K562 (cell line): ENCODE data around the gene PLGRKT. TPM values are rescaled to one million over a fixed set of nuclear protein-coding genes. Genes with fewer than 3 reads are reported as not detected.

Experiments used
- IRF2 ChIP-seq: sonication (generic); formaldehyde crosslinking; IDR thresholded peaks from 2 replicates; pipeline ENCODE4 v1.8.1; 2022; ENCODE audit warnings: mild to moderate bottlenecking, missing genetic modification reagents
- KLF16 ChIP-seq: IDR thresholded peaks from 2 replicates; pipeline ENCODE4 v1.6.1; 2016; ENCODE audit warnings: antibody characterized with exemption
- LCOR ChIP-seq: sonication (generic); formaldehyde crosslinking; IDR thresholded peaks from 2 replicates; pipeline ENCODE4 v1.8.0; 2022; ENCODE audit warnings: mild to moderate bottlenecking, missing genetic modification reagents
- MTA1 ChIP-seq: fragments of 450-650 bp; IDR thresholded peaks from 2 replicates; pipeline ENCODE4 v1.6.1; 2017; ENCODE audit warnings: borderline replicate concordance
- RBM15 ChIP-seq: fragments of 200-400 bp; formaldehyde crosslinking; IDR thresholded peaks from 2 replicates; pipeline ENCODE4 v1.6.1; 2018; ENCODE audit warnings: mild to moderate bottlenecking, low read length, moderate library complexity; ENCODE audit not compliant: insufficient read depth
- RBM17 ChIP-seq: fragments of 200-400 bp; formaldehyde crosslinking; IDR thresholded peaks from 2 replicates; pipeline ENCODE4 v1.6.1; 2017; ENCODE audit warnings: low read depth, mild to moderate bottlenecking, low read length, borderline replicate concordance
- ZFP1 ChIP-seq: fragments of 450-650 bp; formaldehyde crosslinking; IDR thresholded peaks from 2 replicates; pipeline ENCODE4 v1.4.0; 2020; ENCODE audit warnings: mild to moderate bottlenecking, mixed read lengths
- ZNF586 ChIP-seq: fragments of 450-650 bp; formaldehyde crosslinking; conservative IDR thresholded peaks from 2 replicates; pipeline ENCODE4 v1.4.0; 2020; ENCODE audit warnings: mild to moderate bottlenecking, moderate library complexity
- ZNF75A ChIP-seq: fragments of 450-650 bp; formaldehyde crosslinking; IDR thresholded peaks from 2 replicates; pipeline ENCODE4 v1.4.0; 2020; ENCODE audit warnings: mild to moderate bottlenecking
- polyA plus RNA-seq, 8 experiments: library from polyadenylated mRNA; depleted of rRNA in 4 of 8; stranded (reverse) in 5 of 8; unstranded in 3 of 8; fragments of >200 nt; fragmentation: Nextera tagmentation in 2 of 8; fragmentation: Illumina TruSeq in 1 of 8; extraction: Ambion mirVana in 2 of 8; extraction: Trizol in 1 of 8; gene quantifications; 2 replicates each; pipeline versions ENCODE4 v1.2.1 to v1.2.3, GENCODE V29; 2011 to 2014; ENCODE audit warnings: inconsistent platforms in 1 of 8, missing spikeins in 1 of 8
- total RNA-seq, 7 experiments: library from RNA; depleted of rRNA in 6 of 7; stranded (reverse); fragments of >200 nt in 6 of 7; fragmentation: Illumina TruSeq in 2 of 7; extraction: Trizol in 2 of 7; gene quantifications; 2 replicates each; pipeline versions ENCODE4 v1.2.1 to v1.2.3, GENCODE V29; 2011 to 2021; ENCODE audit warnings: low replicate concordance in 1 of 7
- TF ChIP-seq, protein P1 (sequence below), 2 experiments: fragments of 450-650 bp in 1 of 2; IDR thresholded peaks; 2 replicates each; pipeline ENCODE4 v1.6.1; 2011 to 2017; ENCODE audit warnings: low read depth in 2 of 2, antibody characterized with exemption in 1 of 2, borderline replicate concordance in 1 of 2, low read length in 1 of 2, mild to moderate bottlenecking in 1 of 2, mixed read lengths in 1 of 2; ENCODE audit not compliant: control insufficient read depth in 1 of 2
- TF ChIP-seq, protein P2 (sequence below): sonication (generic); formaldehyde crosslinking; IDR thresholded peaks from 2 replicates; pipeline ENCODE4 v1.8.1; 2023; ENCODE audit warnings: mild to moderate bottlenecking, missing genetic modification reagents
- TF ChIP-seq, protein P3 (sequence below): fragments of 250-450 bp; sonication (Bioruptor Pico); IDR thresholded peaks from 2 replicates; pipeline ENCODE4 v1.5.1; 2021; ENCODE audit warnings: mild to moderate bottlenecking

PLGRKT gene
- total and polyA plus RNA-seq, 9 of the 15 experiments (the other 6 are each of a cell fraction or from before 2014, with no cell fraction given), result 4.7 to 13.8 (median 6.5) TPM

DNA sequence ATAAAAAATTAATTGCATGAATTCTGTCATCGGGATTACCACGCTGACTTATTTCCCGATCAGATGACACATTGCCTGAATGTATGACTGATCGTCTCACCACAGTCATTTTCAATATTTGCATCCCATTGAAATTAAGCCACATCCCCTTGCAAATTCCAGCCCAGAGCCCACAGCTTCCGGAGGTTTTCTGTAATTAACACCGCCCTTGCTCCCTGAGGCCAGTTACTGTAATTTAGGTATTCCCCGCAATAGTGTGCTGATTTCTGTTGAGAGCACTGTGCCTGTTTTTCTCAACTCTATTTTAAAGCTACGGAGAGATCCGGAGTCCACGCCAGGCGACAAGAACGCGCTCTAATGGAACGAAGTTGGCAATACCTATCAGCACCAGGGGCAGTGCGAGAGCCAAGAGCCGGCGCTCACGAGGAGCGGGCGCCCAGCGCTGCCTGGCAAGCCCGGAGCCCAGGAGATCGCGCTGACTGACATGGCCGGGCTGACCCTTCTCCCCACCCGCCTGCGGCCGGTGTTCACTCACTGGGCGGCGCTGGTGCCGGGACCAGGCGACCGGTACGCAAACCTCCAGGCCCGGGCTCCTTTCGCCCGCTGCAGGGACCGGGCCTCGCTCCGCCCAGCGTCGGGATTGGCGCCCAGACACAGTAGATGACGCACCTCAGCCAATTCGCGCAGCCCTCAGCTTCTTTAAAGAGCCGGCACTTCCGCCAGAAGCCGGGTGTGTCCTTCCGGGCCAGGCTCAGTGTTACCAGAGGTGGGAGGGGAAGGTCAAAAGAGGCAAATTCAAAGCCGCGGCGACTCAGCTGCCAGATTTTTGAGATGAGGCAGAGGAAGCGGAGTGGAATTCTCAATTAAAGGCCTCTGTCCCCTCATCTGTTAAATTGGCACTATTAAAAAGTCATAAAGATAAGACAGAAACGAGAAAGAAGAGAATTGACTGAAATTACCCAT, at the start of gene PLGRKT (continued):
- TF ChIP-seq, protein P1, sequence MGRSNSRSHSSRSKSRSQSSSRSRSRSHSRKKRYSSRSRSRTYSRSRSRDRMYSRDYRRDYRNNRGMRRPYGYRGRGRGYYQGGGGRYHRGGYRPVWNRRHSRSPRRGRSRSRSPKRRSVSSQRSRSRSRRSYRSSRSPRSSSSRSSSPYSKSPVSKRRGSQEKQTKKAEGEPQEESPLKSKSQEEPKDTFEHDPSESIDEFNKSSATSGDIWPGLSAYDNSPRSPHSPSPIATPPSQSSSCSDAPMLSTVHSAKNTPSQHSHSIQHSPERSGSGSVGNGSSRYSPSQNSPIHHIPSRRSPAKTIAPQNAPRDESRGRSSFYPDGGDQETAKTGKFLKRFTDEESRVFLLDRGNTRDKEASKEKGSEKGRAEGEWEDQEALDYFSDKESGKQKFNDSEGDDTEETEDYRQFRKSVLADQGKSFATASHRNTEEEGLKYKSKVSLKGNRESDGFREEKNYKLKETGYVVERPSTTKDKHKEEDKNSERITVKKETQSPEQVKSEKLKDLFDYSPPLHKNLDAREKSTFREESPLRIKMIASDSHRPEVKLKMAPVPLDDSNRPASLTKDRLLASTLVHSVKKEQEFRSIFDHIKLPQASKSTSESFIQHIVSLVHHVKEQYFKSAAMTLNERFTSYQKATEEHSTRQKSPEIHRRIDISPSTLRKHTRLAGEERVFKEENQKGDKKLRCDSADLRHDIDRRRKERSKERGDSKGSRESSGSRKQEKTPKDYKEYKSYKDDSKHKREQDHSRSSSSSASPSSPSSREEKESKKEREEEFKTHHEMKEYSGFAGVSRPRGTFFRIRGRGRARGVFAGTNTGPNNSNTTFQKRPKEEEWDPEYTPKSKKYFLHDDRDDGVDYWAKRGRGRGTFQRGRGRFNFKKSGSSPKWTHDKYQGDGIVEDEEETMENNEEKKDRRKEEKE (IDR thresholded peaks at IDR 0.05; ENCODE audit: borderline replicate concordance in 1 of 2, control insufficient read depth in 1 of 2, low read depth in 2 of 2, low read length in 1 of 2), result no peak
- TF ChIP-seq KLF16 (no peak), ZNF75A (no peak), ZFP1 (CRISPR knock-in tag) (no peak), RBM17 (no peak), LCOR (CRISPR knock-in tag) (no peak), IRF2 (CRISPR knock-in tag) (no peak), MTA1 (no peak), RBM15 (no peak), ZNF586 (CRISPR knock-in tag) (no peak)
- TF ChIP-seq, protein P2, sequence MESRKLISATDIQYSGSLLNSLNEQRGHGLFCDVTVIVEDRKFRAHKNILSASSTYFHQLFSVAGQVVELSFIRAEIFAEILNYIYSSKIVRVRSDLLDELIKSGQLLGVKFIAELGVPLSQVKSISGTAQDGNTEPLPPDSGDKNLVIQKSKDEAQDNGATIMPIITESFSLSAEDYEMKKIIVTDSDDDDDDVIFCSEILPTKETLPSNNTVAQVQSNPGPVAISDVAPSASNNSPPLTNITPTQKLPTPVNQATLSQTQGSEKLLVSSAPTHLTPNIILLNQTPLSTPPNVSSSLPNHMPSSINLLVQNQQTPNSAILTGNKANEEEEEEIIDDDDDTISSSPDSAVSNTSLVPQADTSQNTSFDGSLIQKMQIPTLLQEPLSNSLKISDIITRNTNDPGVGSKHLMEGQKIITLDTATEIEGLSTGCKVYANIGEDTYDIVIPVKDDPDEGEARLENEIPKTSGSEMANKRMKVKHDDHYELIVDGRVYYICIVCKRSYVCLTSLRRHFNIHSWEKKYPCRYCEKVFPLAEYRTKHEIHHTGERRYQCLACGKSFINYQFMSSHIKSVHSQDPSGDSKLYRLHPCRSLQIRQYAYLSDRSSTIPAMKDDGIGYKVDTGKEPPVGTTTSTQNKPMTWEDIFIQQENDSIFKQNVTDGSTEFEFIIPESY (CRISPR knock-in tag), result no peak
- TF ChIP-seq, protein P3, sequence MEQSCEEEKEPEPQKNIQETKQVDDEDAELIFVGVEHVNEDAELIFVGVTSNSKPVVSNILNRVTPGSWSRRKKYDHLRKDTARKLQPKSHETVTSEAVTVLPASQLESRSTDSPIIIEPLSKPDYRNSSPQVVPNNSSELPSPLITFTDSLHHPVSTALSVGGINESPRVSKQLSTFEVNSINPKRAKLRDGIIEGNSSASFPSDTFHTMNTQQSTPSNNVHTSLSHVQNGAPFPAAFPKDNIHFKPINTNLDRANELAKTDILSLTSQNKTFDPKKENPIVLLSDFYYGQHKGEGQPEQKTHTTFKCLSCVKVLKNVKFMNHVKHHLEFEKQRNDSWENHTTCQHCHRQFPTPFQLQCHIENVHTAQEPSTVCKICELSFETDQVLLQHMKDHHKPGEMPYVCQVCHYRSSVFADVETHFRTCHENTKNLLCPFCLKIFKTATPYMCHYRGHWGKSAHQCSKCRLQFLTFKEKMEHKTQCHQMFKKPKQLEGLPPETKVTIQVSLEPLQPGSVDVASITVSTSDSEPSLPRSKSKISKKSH (CRISPR knock-in tag), result no peak
